GM11168 (cell line): ENCODE results near the gene HHAT.

ENCODE experiments used
- in situ Hi-C: fragments of 300-500 bp; cut with MboI; formaldehyde crosslinking; loops from one replicate; pipeline ENCODE4 v1.12.0; 2022; ENCODE audit warnings: low sequenced_read_pairs; ENCODE audit not compliant: unreplicated experiment

HHAT gene

GRCh38 chr1:210377731-210378333, 49.1 kb downstream of the HHAT start:
- in situ Hi-C loops: no loop called here

GRCh38 chr1:210378736-210379135, 50.0 kb downstream of the HHAT start:
- in situ Hi-C loops: no loop called here

GRCh38 chr1:210381934-210382333, 53.2 kb downstream of the HHAT start:
- in situ Hi-C loops: no loop called here

- in situ Hi-C loops: no loop called here
These were observed 55.9 kb downstream of the HHAT start for GRCh38 chr1:210384625-210385024.

GRCh38 chr1:210385228-210385627, 56.5 kb downstream of the HHAT start:
- in situ Hi-C loops: no loop called here

- in situ Hi-C loops: no loop called here
These were observed 65.6 kb downstream of the HHAT start for GRCh38 chr1:210394281-210394821.

- in situ Hi-C loops: no loop called here
These were observed 67.8 kb downstream of the HHAT start for GRCh38 chr1:210396541-210396940.

- in situ Hi-C loops: no loop called here
These were observed 68.5 kb downstream of the HHAT start for GRCh38 chr1:210397252-210397651.

GRCh38 chr1:210397681-210398080, 69.0 kb downstream of the HHAT start:
- in situ Hi-C loops: no loop called here

- in situ Hi-C loops: no loop called here
These were observed 69.8 kb downstream of the HHAT start for GRCh38 chr1:210398466-210398865.

- in situ Hi-C loops: loop anchor here (10.0 kb wide), 1 partner anchor 265 kb away; no protein-coding TSS in a partner anchor
These were observed 71.5 kb downstream of the HHAT start for GRCh38 chr1:210400043-210400840.

GRCh38 chr1:210402560-210402959, 73.9 kb downstream of the HHAT start:
- in situ Hi-C loops: loop anchor here (10.0 kb wide), 1 partner anchor 268 kb away; no protein-coding TSS in a partner anchor

GRCh38 chr1:210405316-210405715, 76.6 kb downstream of the HHAT start:
- in situ Hi-C loops: loop anchor here (10.0 kb wide), 1 partner anchor 271 kb away; no protein-coding TSS in a partner anchor

GRCh38 chr1:210406341-210406740, 77.6 kb downstream of the HHAT start:
- in situ Hi-C loops: loop anchor here (10.0 kb wide), 1 partner anchor 272 kb away; no protein-coding TSS in a partner anchor

GRCh38 chr1:210407207-210407886, 78.6 kb downstream of the HHAT start:
- in situ Hi-C loops: loop anchor here (10.0 kb wide), 1 partner anchor 273 kb away; no protein-coding TSS in a partner anchor

- in situ Hi-C loops: loop anchor here (10.0 kb wide), 1 partner anchor 273 kb away; no protein-coding TSS in a partner anchor
These were observed 79.2 kb downstream of the HHAT start for GRCh38 chr1:210407887-210408252.

- in situ Hi-C loops: no loop called here
These were observed 83.5 kb downstream of the HHAT start for GRCh38 chr1:210412240-210412639.

- in situ Hi-C loops: no loop called here
These were observed 85.2 kb downstream of the HHAT start for GRCh38 chr1:210413951-210414350.

- in situ Hi-C loops: no loop called here
These were observed 87.2 kb downstream of the HHAT start for GRCh38 chr1:210415846-210416448.

GRCh38 chr1:210416681-210417080, 88.0 kb downstream of the HHAT start:
- in situ Hi-C loops: no loop called here
